HUES64 (cell line): ENCODE measurements around the gene ITGA3.

Experiments used
- H3K27ac ChIP-seq: 2 replicates; pipeline ENCODE4 v1.7.0; 2013; ENCODE audit warnings: low read depth, low read length, inconsistent platforms
- H3K27me3 ChIP-seq: 2 replicates; pipeline ENCODE4 v1.6.1; 2013; ENCODE audit warnings: mild to moderate bottlenecking, low read length; ENCODE audit not compliant: insufficient read depth
- H3K36me3 ChIP-seq: 2 replicates; pipeline ENCODE4 v1.6.1; 2013; ENCODE audit warnings: mild to moderate bottlenecking, low read length; ENCODE audit not compliant: insufficient read depth
- H3K4me1 ChIP-seq: 2 replicates; pipeline ENCODE4 v1.6.1; 2013; ENCODE audit warnings: mild to moderate bottlenecking, low read length, moderate library complexity; ENCODE audit not compliant: insufficient read depth
- H3K4me3 ChIP-seq: 2 replicates; pipeline ENCODE4 v1.5.1; 2013; ENCODE audit warnings: mild to moderate bottlenecking, low read length, moderate library complexity
- H3K9ac ChIP-seq: 2 replicates; pipeline ENCODE4 v1.6.1; 2013; ENCODE audit warnings: mild to moderate bottlenecking, low read depth, low read length
- H3K9me3 ChIP-seq: 2 replicates; pipeline ENCODE4 v1.6.1; 2013; ENCODE audit warnings: low read depth, low read length; ENCODE audit not compliant: insufficient read depth
- WGBS: fragments of 150-250, 120-280 bp; methylation state at CpG from one replicate; pipeline ENCODE4 v1.1.7; 2013; ENCODE audit warnings: missing lambda C conversion rate; 5-methylcytosine and 5-hydroxymethylcytosine counted together

ITGA3 gene

GRCh38 chr17:50112694-50113093, 56.8 kb downstream of the ITGA3 start:
- H3K9me3 ChIP-seq: no peaks in the 10 kb centered on the region
- H3K9ac ChIP-seq: no peak overlapping the region
- peaks cover 16% of the 10 kb centered on the region for H3K4me1 ChIP-seq
- peak overlapping the region; percentile 30; the same call in 1 of the 2 replicates for H3K27ac ChIP-seq
- WGBS: 93% methylated on average over 17 of the region's 17 CpGs
- H3K36me3 ChIP-seq: no peaks in the 10 kb centered on the region; the same call in 1 of the 2 replicates
- peaks cover 4% of the 10 kb centered on the region for H3K27me3 ChIP-seq
- no peak overlapping the region for H3K4me3 ChIP-seq

DNA sequence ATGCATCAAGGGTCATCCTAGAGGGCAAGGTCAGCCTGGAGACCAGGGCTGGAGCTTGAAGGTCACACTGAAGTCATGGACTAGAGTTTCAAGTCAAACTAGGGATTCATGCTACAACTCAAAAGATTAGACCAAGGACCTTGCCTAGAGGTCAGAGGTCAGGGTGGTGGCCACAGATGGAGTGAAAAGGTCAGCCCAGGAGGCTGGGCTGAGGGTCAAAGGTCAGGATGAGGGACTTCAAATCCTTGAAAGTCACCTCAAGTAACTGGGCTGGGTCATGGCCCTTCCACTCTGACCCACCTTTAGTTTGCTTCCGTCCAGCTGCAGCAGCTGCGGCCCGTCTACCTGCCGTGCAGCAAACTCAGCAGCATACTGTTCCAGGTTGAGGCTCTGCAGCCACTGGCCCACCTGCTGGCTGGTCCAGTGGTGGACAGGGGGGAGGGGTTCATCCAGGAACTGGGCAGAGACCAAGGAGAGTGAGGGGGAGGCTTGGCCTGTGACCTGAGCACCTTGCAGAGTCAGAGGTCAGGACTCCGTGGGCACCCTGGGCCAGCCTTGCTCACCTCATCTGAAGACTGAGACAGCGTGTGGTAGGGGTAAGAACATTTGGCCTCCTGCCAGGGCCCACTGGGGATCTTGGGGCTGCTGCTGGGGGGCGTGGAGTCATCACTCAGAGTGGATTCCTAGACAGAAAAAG, 57.9 kb downstream of the ITGA3 start:
- Histone ChIP-seq H3K36me3 (no peaks in the 10 kb centered on the region; the same call in 1 of the 2 replicates), H3K27ac (no peak overlapping the region), H3K9ac (no peak overlapping the region), H3K9me3 (no peaks in the 10 kb centered on the region), H3K27me3 (peaks cover 12% of the 10 kb centered on the region), H3K4me1 (peaks cover 16% of the 10 kb centered on the region), H3K4me3 (no peak overlapping the region)
- 95% methylated on average over 7 of the region's 7 CpGs for WGBS

GRCh38 chr17:50114401-50114800, 58.5 kb downstream of the ITGA3 start:
- no peaks in the 10 kb centered on the region; the same call in 1 of the 2 replicates for H3K36me3 ChIP-seq
- no peak overlapping the region for H3K4me3 ChIP-seq
- WGBS: 92% methylated on average over 4 of the region's 4 CpGs
- no peak overlapping the region for H3K27ac ChIP-seq
- H3K9ac ChIP-seq: no peak overlapping the region
- H3K27me3 ChIP-seq: peaks cover 17% of the 10 kb centered on the region
- H3K9me3 ChIP-seq: no peaks in the 10 kb centered on the region
- peaks cover 16% of the 10 kb centered on the region for H3K4me1 ChIP-seq

DNA sequence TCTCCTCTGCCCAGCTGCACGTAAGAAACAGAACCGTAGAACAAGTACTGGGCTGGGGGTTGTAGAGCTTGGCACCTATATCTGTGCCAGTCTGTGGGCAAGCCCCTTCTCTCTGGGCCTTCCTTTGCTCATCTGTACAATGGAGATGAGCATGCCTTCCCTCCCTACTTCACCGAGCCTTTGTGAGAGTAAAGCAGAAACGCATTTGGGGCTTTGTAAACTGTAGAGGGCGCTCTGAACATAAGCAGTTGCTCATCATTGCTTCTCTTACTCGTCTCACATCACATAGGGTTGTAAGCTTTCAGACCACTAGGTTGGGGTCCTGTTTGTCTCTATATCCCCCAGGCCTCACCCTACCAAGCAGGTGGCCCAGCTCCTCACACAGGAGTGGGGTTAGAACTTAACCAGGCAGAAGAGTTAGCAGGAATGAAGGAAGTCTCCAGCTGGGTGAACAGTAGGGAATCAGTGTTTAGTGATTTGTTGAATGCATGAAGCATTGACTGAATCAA, 59.0 kb downstream of the ITGA3 start:
- H3K4me1 ChIP-seq: peaks cover 16% of the 10 kb centered on the region
- H3K9me3 ChIP-seq: no peaks in the 10 kb centered on the region
- no peak overlapping the region for H3K9ac ChIP-seq
- no peaks in the 10 kb centered on the region; the same call in 1 of the 2 replicates for H3K36me3 ChIP-seq
- H3K27me3 ChIP-seq: peaks cover 18% of the 10 kb centered on the region
- no peak overlapping the region for H3K27ac ChIP-seq
- no peak overlapping the region for H3K4me3 ChIP-seq
- 19% methylated on average over 6 of the region's 6 CpGs for whole genome bisulfite sequencing

GRCh38 chr17:50115756-50116155, 59.8 kb downstream of the ITGA3 start:
- no peaks in the 10 kb centered on the region for H3K9me3 ChIP-seq
- WGBS: 89% methylated on average over 17 of the region's 17 CpGs

DNA sequence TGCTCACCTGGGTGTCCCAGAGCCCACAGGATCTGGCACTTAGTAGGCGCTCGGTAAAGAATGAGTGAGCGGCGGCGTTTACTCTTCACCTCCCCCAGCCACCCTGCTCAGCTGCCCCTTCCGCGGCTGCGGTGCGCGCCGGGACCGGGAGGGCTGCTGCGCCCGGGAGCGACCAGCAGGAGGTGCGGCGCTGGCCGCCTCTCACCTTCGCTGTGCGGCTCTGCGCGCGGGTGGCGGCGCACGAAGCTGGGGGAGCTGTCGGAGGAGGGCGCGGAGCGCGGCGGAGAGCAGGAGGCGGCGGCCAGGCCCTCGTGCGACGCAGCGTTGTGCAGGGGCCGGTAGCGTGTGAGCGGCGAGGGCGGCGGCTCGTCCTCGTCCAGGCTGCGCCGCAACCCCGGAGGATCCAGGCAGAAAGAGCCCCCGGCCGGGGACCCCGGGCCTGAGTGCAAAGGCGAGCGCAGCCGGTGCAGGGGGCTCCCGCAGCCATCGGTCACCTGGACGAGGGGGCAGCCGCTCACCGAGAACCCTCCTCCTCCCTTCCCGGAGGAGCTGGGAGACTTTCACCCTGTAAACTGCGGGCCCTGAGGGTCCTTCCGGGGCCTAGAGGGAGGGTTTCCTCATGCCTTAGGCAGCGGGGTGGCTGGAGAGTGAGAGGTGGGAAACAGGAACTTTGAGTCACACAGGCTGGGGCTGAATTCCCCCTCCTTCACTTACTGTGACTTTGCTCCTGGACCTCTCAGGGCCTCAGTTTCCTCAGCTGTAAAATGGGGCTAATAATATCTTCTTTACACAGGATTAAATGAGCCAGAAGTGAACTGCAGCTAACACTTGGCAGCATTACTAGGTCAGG, 61.5 kb downstream of the ITGA3 start:
- Histone ChIP-seq H3K4me3 (peak overlapping the region; percentile 43), H3K27me3 (peaks cover 18% of the 10 kb centered on the region), H3K4me1 (peaks cover 13% of the 10 kb centered on the region), H3K27ac (peak overlapping the region; percentile 35; the same call in 1 of the 2 replicates), H3K36me3 (no peaks in the 10 kb centered on the region; the same call in 1 of the 2 replicates), H3K9me3 (no peaks in the 10 kb centered on the region), H3K9ac (peak overlapping the region; percentile 50)
- WGBS: 3% methylated on average over 64 of the region's 64 CpGs

More at GRCh38 chr17:50115756-50116155, 59.8 kb downstream of the ITGA3 start:
- H3K9ac ChIP-seq: no peak overlapping the region
- peaks cover 16% of the 10 kb centered on the region for H3K4me1 ChIP-seq
- no peak overlapping the region for H3K4me3 ChIP-seq
- no peak overlapping the region for H3K27ac ChIP-seq
- H3K27me3 ChIP-seq: peaks cover 18% of the 10 kb centered on the region
- H3K36me3 ChIP-seq: no peaks in the 10 kb centered on the region; the same call in 1 of the 2 replicates

DNA sequence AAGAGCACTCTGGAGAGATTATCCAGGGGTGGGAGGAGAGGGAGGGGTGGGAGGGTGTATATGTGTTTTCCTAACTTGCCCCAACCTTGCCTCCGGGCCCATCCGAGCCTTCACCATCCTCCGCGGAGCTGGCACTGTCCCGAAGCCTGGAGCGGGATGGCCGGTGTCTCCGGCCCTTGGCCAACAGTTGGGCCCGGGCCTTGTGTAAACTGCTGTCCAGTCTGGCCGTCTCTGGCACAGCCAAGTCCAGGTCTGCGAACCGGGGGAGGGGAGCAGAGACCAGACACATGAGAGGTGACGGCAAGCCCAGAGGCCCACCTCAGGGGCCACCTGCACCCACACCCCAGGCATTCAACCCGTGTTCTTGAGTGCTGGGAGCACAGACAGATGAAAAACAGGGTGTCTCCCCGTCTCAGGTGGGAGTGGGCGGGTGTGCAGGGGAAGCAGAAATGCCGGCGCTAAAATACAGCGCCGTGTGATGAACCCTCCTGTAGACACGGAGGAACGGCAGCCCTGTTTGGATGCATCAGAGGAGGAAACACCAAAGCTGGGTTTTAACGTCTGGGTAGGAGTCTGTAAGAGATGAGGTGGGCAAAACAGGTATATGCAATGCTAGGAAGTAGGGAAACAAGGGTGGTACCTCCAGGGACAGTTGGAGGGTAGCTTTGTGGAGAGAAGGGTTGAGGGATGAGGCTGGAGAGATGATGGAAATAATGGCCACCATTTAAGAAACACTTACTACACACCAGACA, 62.3 kb downstream of the ITGA3 start:
- Histone ChIP-seq H3K27ac (no peak overlapping the region), H3K9me3 (no peaks in the 10 kb centered on the region), H3K4me3 (no peak overlapping the region), H3K9ac (no peak overlapping the region), H3K4me1 (peaks cover 21% of the 10 kb centered on the region), H3K27me3 (peaks cover 18% of the 10 kb centered on the region), H3K36me3 (no peaks in the 10 kb centered on the region; the same call in 1 of the 2 replicates)
- 90% methylated on average over 22 of the region's 23 CpGs for WGBS

DNA sequence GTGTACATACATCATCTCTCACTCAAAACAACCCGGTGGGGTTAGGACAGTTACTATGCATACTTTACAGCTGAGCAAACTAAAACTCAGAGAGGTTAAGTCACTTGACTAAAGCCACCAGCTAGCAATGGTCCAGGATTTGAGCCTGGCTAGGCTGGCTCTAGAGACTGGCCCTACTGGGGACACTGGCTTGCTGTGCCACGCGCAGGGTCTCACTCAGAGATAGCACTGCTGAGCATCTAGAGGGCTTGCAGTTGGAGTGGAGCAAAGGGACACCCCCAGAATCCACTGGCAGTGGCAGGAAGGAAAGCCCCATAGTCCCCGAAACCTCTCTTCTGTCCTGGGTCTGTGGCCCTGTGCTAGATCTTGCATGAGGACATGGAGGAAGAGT, 62.9 kb downstream of the ITGA3 start:
- H3K9me3 ChIP-seq: no peaks in the 10 kb centered on the region
- peaks cover 27% of the 10 kb centered on the region for H3K4me1 ChIP-seq
- no peak overlapping the region for H3K4me3 ChIP-seq
- no peak overlapping the region for H3K9ac ChIP-seq
- peaks cover 18% of the 10 kb centered on the region for H3K27me3 ChIP-seq
- H3K27ac ChIP-seq: no peak overlapping the region
- WGBS: 91% methylated on average over 4 of the region's 4 CpGs
- H3K36me3 ChIP-seq: no peaks in the 10 kb centered on the region; the same call in 1 of the 2 replicates

GRCh38 chr17:50120475-50121253, 64.8 kb downstream of the ITGA3 start:
- 87% methylated on average over 7 of the region's 7 CpGs for WGBS
- no peaks in the 10 kb centered on the region for H3K9me3 ChIP-seq

DNA sequence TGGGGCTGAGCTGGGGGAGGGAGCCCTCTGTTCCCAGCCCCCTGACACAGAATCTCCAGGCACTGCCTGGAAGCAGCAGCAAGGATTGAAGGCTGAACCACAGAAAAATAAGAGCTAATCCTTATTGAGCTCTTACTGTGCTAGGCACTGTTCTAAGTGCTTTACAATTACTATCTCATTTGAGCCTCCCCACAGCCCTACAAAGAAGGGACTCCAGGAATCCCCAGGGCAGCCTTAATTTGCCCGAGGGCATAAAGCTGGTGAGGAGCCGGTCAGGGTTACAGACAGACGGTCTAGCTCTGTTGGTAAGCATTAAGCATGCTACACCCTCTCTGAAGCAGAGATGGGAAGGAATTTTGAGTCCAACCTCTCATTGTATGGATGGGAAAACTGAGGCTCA, 67.0 kb downstream of the ITGA3 start:
- Histone ChIP-seq H3K4me1 (peaks cover 29% of the 10 kb centered on the region), H3K9ac (no peak overlapping the region), H3K36me3 (no peaks in the 10 kb centered on the region), H3K9me3 (no peaks in the 10 kb centered on the region), H3K4me3 (no peak overlapping the region), H3K27ac (no peak overlapping the region), H3K27me3 (peaks cover 11% of the 10 kb centered on the region; the same call in 1 of the 2 replicates)
- WGBS: 44% methylated on average over 3 of the region's 3 CpGs

More at GRCh38 chr17:50120475-50121253, 64.8 kb downstream of the ITGA3 start:
- H3K27me3 ChIP-seq: peaks cover 18% of the 10 kb centered on the region
- no peaks in the 10 kb centered on the region for H3K36me3 ChIP-seq
- H3K4me1 ChIP-seq: peaks cover 28% of the 10 kb centered on the region
- no peak overlapping the region for H3K9ac ChIP-seq
- H3K27ac ChIP-seq: no peak overlapping the region
- no peak overlapping the region for H3K4me3 ChIP-seq
